LNCAP (cell line): Measurements from ENCODE around the gene SLC38A7.

Experiments
- TF ChIP-seq, protein P1 (sequence below): fragments of 450-650 bp; IDR thresholded peaks from 2 replicates; pipeline ENCODE4 v1.5.1; 2017; ENCODE audit warnings: mild to moderate bottlenecking

Gene SLC38A7

DNA sequence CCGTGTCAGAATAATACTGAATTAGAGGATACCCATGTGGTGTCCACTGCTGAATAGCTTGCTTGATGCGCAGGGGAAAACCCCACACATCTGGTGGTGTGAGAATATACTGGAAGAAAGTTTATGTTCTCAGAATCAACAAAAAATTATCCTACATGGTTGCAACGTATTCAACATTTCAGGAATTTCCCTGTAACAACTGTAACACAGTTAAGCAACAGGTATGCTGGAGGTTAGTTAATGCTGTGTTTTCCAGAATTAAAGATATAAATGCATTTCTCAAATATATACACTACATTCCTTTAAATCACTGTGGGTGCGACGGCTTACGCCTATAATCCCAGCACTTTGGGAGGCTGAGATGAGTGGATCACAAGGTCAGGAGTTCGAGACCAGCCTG, 60.4 kb downstream of the SLC38A7 start:
- TF ChIP-seq, protein P1, sequence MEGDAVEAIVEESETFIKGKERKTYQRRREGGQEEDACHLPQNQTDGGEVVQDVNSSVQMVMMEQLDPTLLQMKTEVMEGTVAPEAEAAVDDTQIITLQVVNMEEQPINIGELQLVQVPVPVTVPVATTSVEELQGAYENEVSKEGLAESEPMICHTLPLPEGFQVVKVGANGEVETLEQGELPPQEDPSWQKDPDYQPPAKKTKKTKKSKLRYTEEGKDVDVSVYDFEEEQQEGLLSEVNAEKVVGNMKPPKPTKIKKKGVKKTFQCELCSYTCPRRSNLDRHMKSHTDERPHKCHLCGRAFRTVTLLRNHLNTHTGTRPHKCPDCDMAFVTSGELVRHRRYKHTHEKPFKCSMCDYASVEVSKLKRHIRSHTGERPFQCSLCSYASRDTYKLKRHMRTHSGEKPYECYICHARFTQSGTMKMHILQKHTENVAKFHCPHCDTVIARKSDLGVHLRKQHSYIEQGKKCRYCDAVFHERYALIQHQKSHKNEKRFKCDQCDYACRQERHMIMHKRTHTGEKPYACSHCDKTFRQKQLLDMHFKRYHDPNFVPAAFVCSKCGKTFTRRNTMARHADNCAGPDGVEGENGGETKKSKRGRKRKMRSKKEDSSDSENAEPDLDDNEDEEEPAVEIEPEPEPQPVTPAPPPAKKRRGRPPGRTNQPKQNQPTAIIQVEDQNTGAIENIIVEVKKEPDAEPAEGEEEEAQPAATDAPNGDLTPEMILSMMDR = no peak

DNA sequence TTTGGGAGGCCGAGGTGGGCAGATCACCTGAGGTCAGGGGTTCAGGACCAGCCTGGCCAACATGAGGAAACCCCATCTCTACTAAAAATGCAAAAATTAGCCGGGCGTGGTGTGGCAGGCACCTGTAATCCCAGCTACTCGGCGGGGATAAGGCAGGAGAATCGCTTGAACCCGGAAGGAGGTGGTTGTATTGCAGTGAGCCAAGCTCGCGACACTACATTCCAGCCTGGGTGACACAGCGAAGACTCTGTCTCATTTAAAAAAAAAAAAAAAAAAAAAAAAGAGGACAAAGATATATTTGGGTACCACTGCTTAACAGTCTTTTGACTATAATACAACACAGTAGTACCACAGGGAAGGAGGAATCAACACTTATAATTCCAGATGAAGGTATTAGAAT, 64.2 kb downstream of the SLC38A7 start:
- TF ChIP-seq, protein P1 = no peak

DNA sequence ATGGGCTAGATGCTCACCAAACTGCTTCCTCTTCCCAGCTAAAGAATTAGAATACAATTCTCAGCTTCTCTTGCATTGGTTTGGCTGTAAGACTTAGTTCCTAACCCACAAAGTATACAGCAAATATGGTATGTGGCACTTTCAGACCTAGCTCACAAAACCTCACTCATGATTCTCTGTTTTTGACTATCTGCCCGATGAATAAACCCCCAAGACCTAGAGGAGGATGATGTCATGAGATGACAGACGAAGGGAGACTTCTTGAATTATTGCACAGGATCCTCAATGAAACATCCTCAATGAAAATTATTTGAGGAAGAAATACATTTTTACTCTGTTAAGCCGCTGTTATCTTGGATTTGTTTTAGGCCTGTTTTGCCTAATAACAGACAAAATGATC, 69.3 kb downstream of the SLC38A7 start:
- TF ChIP-seq, protein P1 = no peak
